IPS DF 6.9 (cell line): ENCODE results near the gene SLC52A3.

Experiments
- DNase-seq: peaks from one replicate; pipeline ENCODE4 v3.0.0-alpha.2; 2013; ENCODE audit warnings: low read depth, low spot score
- H3K27ac ChIP-seq: one replicate; pipeline ENCODE4 v1.5.1; 2013; ENCODE audit warnings: low read length, control low read depth
- H3K27me3 ChIP-seq: 2 replicates; pipeline ENCODE4 v1.6.1; 2013; ENCODE audit warnings: mild to moderate bottlenecking, low read length; ENCODE audit not compliant: control insufficient read depth, insufficient read depth
- H3K36me3 ChIP-seq: 2 replicates; pipeline ENCODE4 v1.6.1; 2013; ENCODE audit warnings: low read length; ENCODE audit not compliant: control insufficient read depth, insufficient read depth
- H3K4me1 ChIP-seq: 2 replicates; pipeline ENCODE4 v1.6.1; 2013; ENCODE audit warnings: low read length; ENCODE audit not compliant: control insufficient read depth, insufficient read depth
- H3K4me3 ChIP-seq: 2 replicates; pipeline ENCODE4 v1.5.1; 2013; ENCODE audit warnings: mild to moderate bottlenecking, low read length
- H3K9me3 ChIP-seq: 2 replicates; pipeline ENCODE4 v1.6.1; 2013; ENCODE audit warnings: low read length, inconsistent platforms; ENCODE audit not compliant: control insufficient read depth, insufficient read depth
- WGBS: extraction: QIAGEN DNeasy Blood & Tissue Kit; methylation state at CpG from one replicate; pipeline ENCODE4 v1.1.7; 2013; ENCODE audit warnings: mixed read lengths, missing lambda C conversion rate; ENCODE audit not compliant: insufficient read length, insufficient coverage; 5-methylcytosine and 5-hydroxymethylcytosine counted together

The SLC52A3 gene

DNA sequence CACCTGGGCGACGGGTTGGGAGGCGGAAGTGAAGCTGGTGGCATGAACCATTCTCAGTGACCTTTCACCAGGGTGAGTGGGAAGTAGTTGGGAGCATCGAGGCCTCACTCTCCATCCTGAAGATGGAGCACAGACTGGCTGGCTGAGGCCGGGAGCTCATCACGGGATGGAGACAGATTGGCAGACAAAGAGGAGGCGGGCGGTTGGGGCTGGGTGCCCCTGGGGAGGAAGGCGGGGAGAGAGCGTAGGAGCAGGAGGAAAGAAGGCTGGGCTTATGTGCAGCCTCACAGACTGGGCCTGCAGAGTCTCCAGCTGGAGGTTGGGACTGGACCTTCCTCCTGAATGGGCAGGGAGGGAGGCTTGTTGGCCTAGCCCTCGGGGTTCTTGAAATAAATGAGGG, 48.5 kb downstream of the SLC52A3 start:
- Histone ChIP-seq H3K4me1 (no peaks in the 10 kb centered on the region), H3K27ac (no peak overlapping the region), H3K27me3 (no peaks in the 10 kb centered on the region), H3K4me3 (no peak overlapping the region), H3K36me3 (no peaks in the 10 kb centered on the region), H3K9me3 (no peaks in the 10 kb centered on the region)
- WGBS: no CpG with 5 or more reads among the region's 11 CpGs
- DNase-seq: no peak

DNA sequence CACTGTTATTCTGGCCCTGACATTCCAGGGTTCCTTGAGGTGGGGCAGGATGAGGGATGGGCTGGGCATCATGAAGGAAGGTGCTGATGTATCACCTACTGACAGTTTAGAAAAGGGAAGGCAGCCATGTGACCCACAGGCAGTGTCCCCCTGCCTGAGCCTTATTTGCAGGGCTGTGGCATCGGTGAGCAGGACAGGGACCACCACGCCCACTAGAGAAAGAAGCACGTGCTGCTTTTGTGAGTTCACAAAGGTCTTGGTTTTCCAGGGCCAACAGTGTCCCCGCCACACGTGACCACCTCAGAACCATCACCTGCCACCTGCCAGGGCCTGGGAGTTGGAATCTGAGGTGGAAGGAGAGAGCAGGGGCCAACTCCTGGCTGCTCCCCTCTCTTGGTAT, 49.2 kb downstream of the SLC52A3 start:
- WGBS: no CpG with 5 or more reads among the region's 5 CpGs
- no peak for DNase-seq
- Histone ChIP-seq H3K27me3 (no peaks in the 10 kb centered on the region), H3K4me1 (no peaks in the 10 kb centered on the region), H3K9me3 (no peaks in the 10 kb centered on the region), H3K4me3 (no peak overlapping the region), H3K27ac (no peak overlapping the region), H3K36me3 (no peaks in the 10 kb centered on the region)

DNA sequence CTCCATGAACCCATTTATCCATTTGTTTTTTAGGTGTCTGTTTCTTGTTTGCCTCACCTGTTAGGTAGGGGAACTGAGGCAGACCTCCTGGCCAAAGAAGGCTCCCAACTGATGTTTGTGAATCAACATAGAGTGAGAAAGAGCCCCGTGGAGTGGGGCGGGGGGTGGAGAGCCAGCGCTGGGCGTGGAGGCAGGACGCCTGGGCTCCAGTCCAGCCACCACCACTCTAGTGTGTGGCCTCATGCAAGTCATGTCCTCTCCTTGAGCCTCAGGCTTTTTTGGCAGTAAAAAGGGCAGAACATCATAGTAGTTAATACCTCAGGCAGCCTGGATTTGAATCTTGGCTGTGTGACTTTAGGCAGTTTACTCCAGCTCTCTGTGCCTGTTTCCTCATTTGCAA, 50.5 kb downstream of the SLC52A3 start:
- Histone ChIP-seq H3K4me1 (no peaks in the 10 kb centered on the region), H3K27me3 (no peaks in the 10 kb centered on the region), H3K4me3 (no peak overlapping the region), H3K9me3 (no peaks in the 10 kb centered on the region), H3K36me3 (no peaks in the 10 kb centered on the region), H3K27ac (no peak overlapping the region)
- WGBS: no CpG with 5 or more reads among the region's 5 CpGs
- no peak for DNase-seq

DNA sequence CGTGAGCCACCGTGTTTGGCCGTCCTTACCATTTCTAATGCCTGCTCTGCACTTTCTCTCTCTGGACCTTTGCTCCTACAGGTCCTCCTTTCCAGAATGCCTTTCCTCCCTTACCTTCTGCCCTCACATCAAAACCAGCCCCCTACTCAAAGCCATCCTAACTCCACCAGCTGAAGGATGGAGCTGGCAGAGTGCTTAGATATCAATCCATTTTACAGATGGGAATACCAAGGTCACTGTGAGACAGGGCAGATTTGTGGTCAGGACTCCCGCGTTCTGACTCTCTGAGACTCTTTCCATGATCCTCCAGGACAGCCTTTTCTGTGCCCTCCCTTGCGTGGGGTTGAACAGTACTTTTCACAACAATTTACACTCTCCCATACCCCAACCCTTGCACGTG, 51.0 kb downstream of the SLC52A3 start:
- no peak for DNase-seq
- no peaks in the 10 kb centered on the region for H3K9me3 ChIP-seq
- no peak overlapping the region for H3K27ac ChIP-seq
- no CpG with 5 or more reads among the region's 7 CpGs for WGBS
- no peaks in the 10 kb centered on the region for H3K27me3 ChIP-seq
- H3K4me3 ChIP-seq: no peak overlapping the region
- H3K4me1 ChIP-seq: no peaks in the 10 kb centered on the region
- no peaks in the 10 kb centered on the region for H3K36me3 ChIP-seq

DNA sequence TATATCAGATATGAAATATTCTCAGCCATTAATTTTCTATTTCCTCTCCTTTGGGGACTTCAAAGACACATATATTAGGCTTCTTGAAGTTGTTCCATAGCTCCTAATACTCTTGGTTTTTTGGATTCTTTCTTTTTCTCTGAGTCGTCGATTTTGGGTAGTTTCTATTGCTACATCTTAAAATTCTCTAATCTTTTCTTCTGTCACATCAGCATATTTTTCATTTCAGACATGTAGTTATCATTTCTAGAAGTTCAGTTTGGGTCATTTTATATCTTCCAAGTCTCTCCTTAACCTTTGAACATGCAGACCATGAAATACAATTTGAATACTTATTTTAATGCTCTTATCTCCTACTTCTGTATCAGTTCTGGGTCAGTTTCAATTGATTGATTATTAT, 53.8 kb downstream of the SLC52A3 start:
- Histone ChIP-seq H3K27ac (no peak overlapping the region), H3K4me1 (no peaks in the 10 kb centered on the region), H3K27me3 (peaks cover under 1% of the 10 kb centered on the region; the same call in 1 of the 2 replicates), H3K9me3 (no peaks in the 10 kb centered on the region), H3K4me3 (no peak overlapping the region), H3K36me3 (no peaks in the 10 kb centered on the region)
- no peak for DNase-seq
- WGBS: no CpG with 5 or more reads among the region's 2 CpGs

DNA sequence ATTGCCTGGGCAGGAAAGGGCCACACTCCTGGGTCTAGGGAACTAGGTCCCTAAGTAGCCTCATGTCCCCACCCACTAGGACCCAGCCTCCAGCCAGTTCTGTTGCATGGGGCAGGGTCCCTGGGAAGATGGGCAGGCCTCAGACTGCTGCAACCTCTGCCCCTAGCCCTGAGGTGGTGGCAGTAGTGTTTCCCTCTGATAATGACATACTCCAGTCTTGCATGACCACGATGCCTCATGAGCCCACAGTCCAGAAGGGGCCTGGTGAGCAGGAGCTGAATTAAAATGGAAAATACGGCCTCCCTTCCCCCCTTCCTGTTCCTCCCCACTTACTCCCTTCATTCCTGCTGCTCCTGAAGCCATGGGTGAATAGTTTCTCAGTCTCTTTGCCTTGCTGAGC, 56.7 kb downstream of the SLC52A3 start:
- Histone ChIP-seq H3K27ac (no peak overlapping the region), H3K4me3 (no peak overlapping the region), H3K27me3 (peaks cover 9% of the 10 kb centered on the region), H3K4me1 (no peaks in the 10 kb centered on the region), H3K36me3 (no peaks in the 10 kb centered on the region), H3K9me3 (no peaks in the 10 kb centered on the region)
- no peak for DNase-seq
- WGBS: no CpG with 5 or more reads among the region's 2 CpGs

DNA sequence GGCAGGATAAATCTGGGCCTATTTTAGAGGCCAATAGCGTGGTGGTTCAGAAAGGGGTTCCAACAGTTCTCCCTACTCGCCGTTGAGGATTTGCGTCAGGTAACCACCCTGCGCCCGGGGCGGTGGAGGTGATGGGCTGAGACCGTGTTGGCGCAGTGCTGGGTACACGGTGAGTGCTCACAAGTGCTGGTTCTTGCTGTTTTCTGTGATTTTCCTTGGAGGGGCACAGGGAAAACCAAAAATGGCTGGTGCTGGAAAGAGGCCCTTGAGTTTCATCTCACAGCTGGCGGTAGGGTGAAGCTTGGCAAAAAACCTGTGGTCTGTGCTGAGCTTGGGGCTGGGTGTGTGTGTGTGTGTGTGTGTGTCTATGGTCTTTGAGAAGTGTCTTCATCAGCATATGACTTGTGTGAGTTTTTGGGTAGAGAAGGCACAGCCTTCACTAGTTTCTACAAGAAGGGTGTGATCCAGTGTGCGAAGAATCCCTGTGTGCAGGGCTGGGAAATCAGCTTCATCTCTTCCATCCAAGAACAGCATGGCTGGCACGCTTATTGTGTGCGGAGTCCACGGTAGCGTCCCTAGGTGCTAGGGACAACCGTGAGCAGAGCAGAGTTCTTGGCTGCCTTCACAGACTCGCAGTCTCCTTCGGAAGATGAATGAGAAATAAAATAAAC, 57.4 kb downstream of the SLC52A3 start:
- H3K4me1 ChIP-seq: peaks cover 2% of the 10 kb centered on the region; the same call in 1 of the 2 replicates
- H3K36me3 ChIP-seq: no peaks in the 10 kb centered on the region
- DNase-seq: no peak
- no CpG with 5 or more reads among the region's 19 CpGs for WGBS
- no peaks in the 10 kb centered on the region for H3K9me3 ChIP-seq
- peaks cover 9% of the 10 kb centered on the region for H3K27me3 ChIP-seq
- H3K4me3 ChIP-seq: no peak overlapping the region
- no peak overlapping the region for H3K27ac ChIP-seq
